ENCODE measurements around the gene CCDC9. TPM values are rescaled to one million over a fixed set of nuclear protein-coding genes. Genes with fewer than 3 reads are reported as not detected.

CCDC9 gene
- total RNA-seq, 1 donor from 2014 or later, result 3.4 TPM

- Histone ChIP-seq H3K27me3 (no peaks in the 10 kb centered on the region), H4K20me1 (ENCODE audit: low read depth) (peaks cover 13% of the 10 kb centered on the region), H3K9me3 (ENCODE audit: low read depth) (no peaks in the 10 kb centered on the region), H3K27ac (no peak overlapping the region), H3K9ac (no peak overlapping the region), H3K4me1 (peaks cover 14% of the 10 kb centered on the region), H3K4me3 (no peak overlapping the region), H2AFZ (replicated peaks) (no peak overlapping the region), H3K79me2 (ENCODE audit: low read depth) (no peaks in the 10 kb centered on the region), H3K4me2 (no peak overlapping the region), H3F3A (ENCODE audit: low read depth) (peaks cover 54% of the 10 kb centered on the region), H3K36me3 (no peaks in the 10 kb centered on the region)
- peaks cover 5% of the 10 kb centered on the region for H3K27me3 Mint-ChIP-seq (ENCODE audit: insufficient read depth, low read depth)
- H3K4me1 Mint-ChIP-seq, result peaks cover 18% of the 10 kb centered on the region
- peaks cover 22% of the 10 kb centered on the region for H3K36me3 Mint-ChIP-seq
- TF ChIP-seq EZH2 (IDR thresholded peaks at IDR 0.05) (no peak), CTCF (IDR thresholded peaks at IDR 0.05) (peak; percentile 82)
- no peaks in the 10 kb centered on the region for H3K9me3 Mint-ChIP-seq
- peak; percentile 75 for DNase-seq (ENCODE audit: low spot score)
- H3K27ac Mint-ChIP-seq, result peak overlapping the region; percentile 64
- no peak overlapping the region for H3K4me3 Mint-ChIP-seq
These were observed 45.5 kb upstream of the CCDC9 start for GRCh38 chr19:47210689-47211316.

- Histone ChIP-seq H3K9me3 (ENCODE audit: low read depth) (no peaks in the 10 kb centered on the region), H3K9ac (no peak overlapping the region), H3K36me3 (no peaks in the 10 kb centered on the region), H3K79me2 (ENCODE audit: low read depth) (no peaks in the 10 kb centered on the region), H3K4me2 (no peak overlapping the region), H3F3A (ENCODE audit: low read depth) (peaks cover 9% of the 10 kb centered on the region), H3K27me3 (no peaks in the 10 kb centered on the region), H3K27ac (no peak overlapping the region), H4K20me1 (ENCODE audit: low read depth) (no peaks in the 10 kb centered on the region), H3K4me3 (no peak overlapping the region), H3K4me1 (peaks cover under 1% of the 10 kb centered on the region), H2AFZ (replicated peaks) (no peak overlapping the region)
- Mint-ChIP-seq H3K36me3 (peaks cover 6% of the 10 kb centered on the region), H3K4me1 (peaks cover 4% of the 10 kb centered on the region), H3K27ac (peak overlapping the region; percentile 22), H3K27me3 (ENCODE audit: insufficient read depth, low read depth) (no peaks in the 10 kb centered on the region), H3K4me3 (no peak overlapping the region), H3K9me3 (no peaks in the 10 kb centered on the region)
- no peak for DNase-seq (ENCODE audit: low spot score)
- TF ChIP-seq CTCF (IDR thresholded peaks at IDR 0.05) (no peak), EZH2 (IDR thresholded peaks at IDR 0.05) (no peak), EZH2phosphoT487 (IDR thresholded peaks at IDR 0.05) (no peak)
These were observed 40.7 kb upstream of the CCDC9 start for GRCh38 chr19:47215581-47215980.

- DNase-seq (ENCODE audit: low spot score), result no peak
- H3K36me3 Mint-ChIP-seq, result no peaks in the 10 kb centered on the region
- Histone ChIP-seq H3K9ac (no peak overlapping the region), H3K36me3 (no peaks in the 10 kb centered on the region), H3K79me2 (ENCODE audit: low read depth) (peaks cover 22% of the 10 kb centered on the region), H2AFZ (replicated peaks) (no peak overlapping the region), H3K4me3 (no peak overlapping the region), H3K4me2 (no peak overlapping the region), H3K4me1 (peaks cover 7% of the 10 kb centered on the region), H3F3A (ENCODE audit: low read depth) (peaks cover 11% of the 10 kb centered on the region), H3K27ac (no peak overlapping the region), H4K20me1 (ENCODE audit: low read depth) (no peaks in the 10 kb centered on the region), H3K9me3 (ENCODE audit: low read depth) (no peaks in the 10 kb centered on the region), H3K27me3 (no peaks in the 10 kb centered on the region)
- no peak for TF ChIP-seq EZH2phosphoT487 (IDR thresholded peaks at IDR 0.05)
- no peak overlapping the region for H3K27ac Mint-ChIP-seq
- H3K4me3 Mint-ChIP-seq, result no peak overlapping the region
- H3K27me3 Mint-ChIP-seq (ENCODE audit: insufficient read depth, low read depth), result peaks cover 3% of the 10 kb centered on the region
- H3K9me3 Mint-ChIP-seq, result peaks cover 2% of the 10 kb centered on the region
- peaks cover 17% of the 10 kb centered on the region for H3K4me1 Mint-ChIP-seq
These were observed 35.1 kb upstream of the CCDC9 start for GRCh38 chr19:47221080-47221841.

- Histone ChIP-seq H3K4me1 (peaks cover 11% of the 10 kb centered on the region), H3K4me3 (no peak overlapping the region), H3K27ac (no peak overlapping the region), H4K20me1 (ENCODE audit: low read depth) (peaks cover 5% of the 10 kb centered on the region), H3K27me3 (no peaks in the 10 kb centered on the region), H3K79me2 (ENCODE audit: low read depth) (peaks cover 28% of the 10 kb centered on the region), H3K36me3 (no peaks in the 10 kb centered on the region), H3K9ac (no peak overlapping the region), H2AFZ (replicated peaks) (no peak overlapping the region), H3F3A (ENCODE audit: low read depth) (peaks cover 17% of the 10 kb centered on the region), H3K4me2 (no peak overlapping the region), H3K9me3 (ENCODE audit: low read depth) (no peaks in the 10 kb centered on the region)
- Mint-ChIP-seq H3K36me3 (no peaks in the 10 kb centered on the region), H3K4me1 (peaks cover 20% of the 10 kb centered on the region), H3K27me3 (ENCODE audit: insufficient read depth, low read depth) (peaks cover 3% of the 10 kb centered on the region), H3K4me3 (peak overlapping the region; percentile 53), H3K27ac (peak overlapping the region; percentile 50), H3K9me3 (peaks cover 2% of the 10 kb centered on the region)
- no peak for DNase-seq (ENCODE audit: low spot score)
- TF ChIP-seq EZH2phosphoT487 (IDR thresholded peaks at IDR 0.05) (no peak), EZH2 (IDR thresholded peaks at IDR 0.05) (no peak), CTCF (IDR thresholded peaks at IDR 0.05) (no peak)
These were observed 34.4 kb upstream of the CCDC9 start for GRCh38 chr19:47221890-47222289.

Data from neural progenitor cell (in vitro differentiated cells).